Upper lobe of left lung (tissue), 6 donors: Measurements from ENCODE around the gene FUT9. TPM values are rescaled to one million over a fixed set of nuclear protein-coding genes. Genes with fewer than 3 reads are reported as not detected.

ENCODE experiments used
- ATAC-seq, 2 donors: fragments of 200-7000 bp; cut with Tn5 transposase; one replicate each; pipeline ENCODE4 v1.9.1; 2022; ENCODE audit warnings: mild to moderate bottlenecking in 2 of 2, moderate library complexity in 2 of 2; ENCODE audit not compliant: low FRiP score in 2 of 2
- DNase-seq, 2 donors: peaks; one replicate each; pipeline ENCODE4 v3.0.0-alpha.2; 2019 to 2020
- H3K27ac ChIP-seq, 4 donors: fragments of 200-600 bp; sonication (generic); one replicate each; pipeline ENCODE4 v1.5.1; 2016 to 2019
- H3K27me3 ChIP-seq, 4 donors: fragments of 200-600 bp; sonication (generic); one replicate each; pipeline ENCODE4 v1.5.1; 2017 to 2019
- H3K36me3 ChIP-seq, 4 donors: fragments of 200-600 bp; sonication (generic); one replicate each; pipeline ENCODE4 v1.5.1; 2016 to 2019
- H3K4me1 ChIP-seq, 4 donors: fragments of 200-600 bp; sonication (generic); one replicate each; pipeline ENCODE4 v1.5.1; 2018 to 2019
- H3K4me3 ChIP-seq, 4 donors: fragments of 200-600 bp; sonication (generic); one replicate each; pipeline ENCODE4 v1.5.1; 2017 to 2019; ENCODE audit warnings: mild to moderate bottlenecking in 2 of 4, moderate library complexity in 1 of 4
- H3K9me3 ChIP-seq, 4 donors: fragments of 200-600 bp; sonication (generic); one replicate each; pipeline ENCODE4 v1.5.1; 2018 to 2019
- EP300 ChIP-seq, 4 donors: sonication (generic); formaldehyde crosslinking; IDR thresholded peaks; one replicate each; pipeline ENCODE4 v1.5.1; 2017; ENCODE audit warnings: antibody characterized with exemption in 4 of 4, control low read depth in 2 of 4
- POLR2A ChIP-seq, 4 donors: fragments of 450-650 bp; IDR thresholded peaks; one replicate each; pipeline ENCODE4 v1.5.1; 2016 to 2017; ENCODE audit warnings: antibody characterized with exemption in 4 of 4, mild to moderate bottlenecking in 2 of 4
- POLR2AphosphoS5 ChIP-seq, 2 donors: sonication (generic); formaldehyde crosslinking; IDR thresholded peaks; one replicate each; pipeline ENCODE4 v1.5.1; 2017; ENCODE audit warnings: antibody characterized with exemption in 2 of 2
- WGBS, 2 donors: methylation state at CpG; one replicate each; pipeline ENCODE4 v1.1.5; 2017 to 2018; 5-methylcytosine and 5-hydroxymethylcytosine counted together
- total RNA-seq, 6 donors: library from RNA; depleted of rRNA in 4 of 6; stranded (reverse); fragments of >200 nt in 4 of 6; gene quantifications; one replicate each; pipeline versions ENCODE4 v1.1.0 to v1.2.1, GENCODE V29; 2016 to 2021
- TF ChIP-seq, protein P1 (sequence below), 6 experiments: fragments of 450-650 bp in 4 of 6; fragments of 200-600 bp in 2 of 6; sonication (generic) in 2 of 6; IDR thresholded peaks; one replicate each; pipeline ENCODE4 v1.5.1; 2016 to 2019; ENCODE audit warnings: antibody characterized with exemption in 6 of 6
- donor health status: DM: no; HTN: no; CAD: no; lungs with moderate emphysema.
- donor health status: DM: no; HTN: yes; CAD: no; lungs with severe emphysema.

The FUT9 gene
- total RNA-seq, 6 donors from 2014 or later: not detected

DNA sequence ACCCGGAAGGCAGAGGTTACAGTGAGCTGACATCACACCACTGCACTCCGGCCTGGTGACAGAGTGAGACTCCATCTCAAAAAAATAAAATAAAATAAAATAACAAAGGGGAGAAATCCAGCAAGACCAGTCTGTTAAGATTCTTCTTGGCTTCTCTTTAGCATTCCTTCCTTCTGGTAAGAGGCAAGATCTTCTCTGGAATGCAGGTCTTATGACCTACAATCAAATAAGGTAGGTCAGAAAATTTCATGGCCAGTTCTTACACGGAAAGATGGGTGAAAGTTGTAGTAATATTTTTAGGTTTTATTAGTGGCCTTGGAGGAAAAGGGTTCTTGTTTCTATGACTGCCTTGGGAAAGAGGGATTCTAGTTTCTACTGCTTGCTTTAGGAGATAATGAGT lies 180.9 kb downstream of the FUT9 start:
- 32 to 37% methylated on average over 3 of the region's 3 CpGs for WGBS, 2 donors
- H3K9me3 ChIP-seq: no peaks in the 10 kb centered on the region
- no peak for DNase-seq
- H3K27ac ChIP-seq: no peak overlapping the region
- H3K27me3 ChIP-seq: no peaks in the 10 kb centered on the region
- ATAC-seq: no peak
- no peak overlapping the region for H3K4me3 ChIP-seq
- H3K36me3 ChIP-seq: no peaks in the 10 kb centered on the region
- no peaks in the 10 kb centered on the region for H3K4me1 ChIP-seq
- TF ChIP-seq EP300 (IDR thresholded peaks at IDR 0.05): no peak
- TF ChIP-seq POLR2A (IDR thresholded peaks at IDR 0.05): no peak
- no peak for TF ChIP-seq POLR2AphosphoS5 (IDR thresholded peaks at IDR 0.05)
- TF ChIP-seq, protein P1, sequence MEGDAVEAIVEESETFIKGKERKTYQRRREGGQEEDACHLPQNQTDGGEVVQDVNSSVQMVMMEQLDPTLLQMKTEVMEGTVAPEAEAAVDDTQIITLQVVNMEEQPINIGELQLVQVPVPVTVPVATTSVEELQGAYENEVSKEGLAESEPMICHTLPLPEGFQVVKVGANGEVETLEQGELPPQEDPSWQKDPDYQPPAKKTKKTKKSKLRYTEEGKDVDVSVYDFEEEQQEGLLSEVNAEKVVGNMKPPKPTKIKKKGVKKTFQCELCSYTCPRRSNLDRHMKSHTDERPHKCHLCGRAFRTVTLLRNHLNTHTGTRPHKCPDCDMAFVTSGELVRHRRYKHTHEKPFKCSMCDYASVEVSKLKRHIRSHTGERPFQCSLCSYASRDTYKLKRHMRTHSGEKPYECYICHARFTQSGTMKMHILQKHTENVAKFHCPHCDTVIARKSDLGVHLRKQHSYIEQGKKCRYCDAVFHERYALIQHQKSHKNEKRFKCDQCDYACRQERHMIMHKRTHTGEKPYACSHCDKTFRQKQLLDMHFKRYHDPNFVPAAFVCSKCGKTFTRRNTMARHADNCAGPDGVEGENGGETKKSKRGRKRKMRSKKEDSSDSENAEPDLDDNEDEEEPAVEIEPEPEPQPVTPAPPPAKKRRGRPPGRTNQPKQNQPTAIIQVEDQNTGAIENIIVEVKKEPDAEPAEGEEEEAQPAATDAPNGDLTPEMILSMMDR (IDR thresholded peaks at IDR 0.05): no peak

DNA sequence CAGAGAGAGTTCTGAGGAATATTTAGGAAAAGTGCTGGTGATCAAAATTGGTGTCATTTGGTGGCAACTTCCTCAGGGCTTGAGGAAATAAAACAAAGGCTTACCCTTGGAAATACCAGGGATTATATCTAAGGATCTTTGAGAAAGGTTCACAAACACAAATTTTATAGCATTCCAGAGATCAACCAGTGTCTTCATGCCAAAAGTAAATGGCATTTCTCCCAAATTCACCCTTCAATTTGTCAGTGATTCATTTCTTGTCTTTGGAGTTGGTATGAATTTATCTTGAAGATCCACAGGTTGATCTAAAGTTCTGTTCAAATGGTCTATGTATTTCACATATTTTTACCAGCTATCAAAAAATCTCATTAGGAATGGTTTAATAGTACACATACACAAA lies 181.5 kb downstream of the FUT9 start:
- Histone ChIP-seq H3K4me1 (no peaks in the 10 kb centered on the region), H3K9me3 (no peaks in the 10 kb centered on the region), H3K27me3 (no peaks in the 10 kb centered on the region), H3K4me3 (no peak overlapping the region), H3K36me3 (no peaks in the 10 kb centered on the region), H3K27ac (no peak overlapping the region)
- ATAC-seq (no peak), DNase-seq (no peak)
- TF ChIP-seq POLR2A (IDR thresholded peaks at IDR 0.05) (no peak), POLR2AphosphoS5 (IDR thresholded peaks at IDR 0.05) (no peak), EP300 (IDR thresholded peaks at IDR 0.05) (no peak)
- TF ChIP-seq, protein P1 (IDR thresholded peaks at IDR 0.05): no peak

DNA sequence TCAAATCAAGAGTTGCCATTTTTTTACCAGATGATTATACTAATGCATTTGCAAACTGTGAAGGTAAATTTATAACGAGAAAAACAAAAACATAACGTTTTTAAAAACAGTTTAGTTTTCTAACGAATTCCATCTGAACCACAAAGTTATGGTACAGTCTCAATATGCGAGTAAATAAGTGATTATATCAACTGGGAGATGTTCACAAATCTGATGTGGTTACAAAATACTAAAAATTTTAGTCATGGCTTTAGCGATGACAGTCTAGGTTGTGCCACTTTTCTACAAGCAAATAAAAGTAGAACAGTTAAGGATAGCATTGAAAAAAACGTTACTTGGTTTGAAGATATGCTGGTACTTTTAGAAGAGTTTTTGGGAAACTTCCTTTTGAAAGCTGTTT lies 186.8 kb downstream of the FUT9 start:
- H3K27me3 ChIP-seq: no peaks in the 10 kb centered on the region
- H3K36me3 ChIP-seq: no peaks in the 10 kb centered on the region
- TF ChIP-seq POLR2A (IDR thresholded peaks at IDR 0.05) (no peak), POLR2AphosphoS5 (IDR thresholded peaks at IDR 0.05) (no peak), EP300 (IDR thresholded peaks at IDR 0.05) (no peak)
- TF ChIP-seq, protein P1 (IDR thresholded peaks at IDR 0.05): no peak
- no peak for ATAC-seq
- 76 to 78% methylated on average over 6 of the region's 6 CpGs for WGBS, 2 donors
- H3K4me1 ChIP-seq: no peaks in the 10 kb centered on the region
- DNase-seq: no peak
- H3K9me3 ChIP-seq: no peaks in the 10 kb centered on the region
- H3K27ac ChIP-seq: no peak overlapping the region
- no peak overlapping the region for H3K4me3 ChIP-seq

DNA sequence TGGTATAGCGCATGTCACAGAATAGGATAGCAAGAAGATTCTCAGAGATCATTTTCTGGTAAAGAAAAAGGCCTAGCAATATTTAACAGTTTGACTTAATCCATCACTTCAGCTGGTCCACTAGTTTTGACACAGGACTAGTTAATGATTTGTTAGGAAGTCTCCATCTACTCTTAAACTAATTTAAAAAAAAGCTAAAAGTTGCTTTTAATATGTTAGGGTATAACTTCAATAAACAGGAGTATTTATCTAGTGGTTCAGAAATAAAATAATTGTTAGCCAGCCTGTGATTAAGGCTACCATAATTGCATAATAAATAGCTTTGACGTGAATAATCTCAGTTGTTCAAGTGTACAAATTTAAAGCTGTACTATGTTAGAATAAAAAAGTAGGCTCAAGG lies 195.6 kb downstream of the FUT9 start:
- Histone ChIP-seq H3K27ac (no peak overlapping the region), H3K27me3 (no peaks in the 10 kb centered on the region), H3K36me3 (no peaks in the 10 kb centered on the region), H3K9me3 (no peaks in the 10 kb centered on the region), H3K4me1 (no peaks in the 10 kb centered on the region), H3K4me3 (no peak overlapping the region)
- DNase-seq: no peak
- no peak for TF ChIP-seq EP300 (IDR thresholded peaks at IDR 0.05)
- ATAC-seq: no peak
- whole genome bisulfite sequencing, 2 donors: 81 to 88% methylated on average over 2 of the region's 2 CpGs

DNA sequence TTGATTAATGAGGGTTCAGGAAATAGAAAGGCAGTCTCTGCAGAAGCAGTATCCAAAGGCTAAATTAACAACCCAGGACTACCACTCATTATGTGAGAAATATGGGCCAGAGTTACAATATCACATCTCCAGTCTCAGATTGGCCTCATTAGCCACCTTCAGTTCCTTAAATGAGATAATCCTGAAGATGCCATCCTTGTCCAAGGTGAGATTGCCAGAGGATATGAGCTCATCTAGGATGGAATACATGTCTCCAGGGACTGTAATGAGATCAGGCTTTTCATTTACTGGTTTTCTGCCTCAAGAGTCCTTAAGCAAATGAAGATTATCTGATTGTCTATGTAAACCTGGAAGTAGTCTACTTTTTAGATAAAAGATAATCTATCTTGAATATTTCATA lies 196.3 kb downstream of the FUT9 start:
- no peak for TF ChIP-seq EP300 (IDR thresholded peaks at IDR 0.05)
- no peak for TF ChIP-seq POLR2AphosphoS5 (IDR thresholded peaks at IDR 0.05)
- TF ChIP-seq, protein P1 (IDR thresholded peaks at IDR 0.05): no peak
- TF ChIP-seq POLR2A (IDR thresholded peaks at IDR 0.05): no peak
- H3K27me3 ChIP-seq: no peaks in the 10 kb centered on the region
- H3K9me3 ChIP-seq: no peaks in the 10 kb centered on the region
- H3K36me3 ChIP-seq: no peaks in the 10 kb centered on the region
- DNase-seq: no peak
- no peak for ATAC-seq
- no peaks in the 10 kb centered on the region for H3K4me1 ChIP-seq
- no peak overlapping the region for H3K27ac ChIP-seq
- no peak overlapping the region for H3K4me3 ChIP-seq
